B cell (primary cell): ENCODE data around the gene CTIF.

ENCODE experiments used
- EZH2 ChIP-seq: IDR thresholded peaks from 2 replicates; pipeline ENCODE4 v1.6.1; 2012; ENCODE audit warnings: borderline replicate concordance, low read depth, mild to moderate bottlenecking, moderate library complexity, low read length; ENCODE audit not compliant: insufficient read depth, poor library complexity, severe bottlenecking
- TF ChIP-seq, protein P1 (sequence below): fragments of 200-600 bp; IDR thresholded peaks from one replicate; pipeline ENCODE4 v1.8.0; 2022; ENCODE audit warnings: antibody characterized with exemption, mild to moderate bottlenecking

DNA sequence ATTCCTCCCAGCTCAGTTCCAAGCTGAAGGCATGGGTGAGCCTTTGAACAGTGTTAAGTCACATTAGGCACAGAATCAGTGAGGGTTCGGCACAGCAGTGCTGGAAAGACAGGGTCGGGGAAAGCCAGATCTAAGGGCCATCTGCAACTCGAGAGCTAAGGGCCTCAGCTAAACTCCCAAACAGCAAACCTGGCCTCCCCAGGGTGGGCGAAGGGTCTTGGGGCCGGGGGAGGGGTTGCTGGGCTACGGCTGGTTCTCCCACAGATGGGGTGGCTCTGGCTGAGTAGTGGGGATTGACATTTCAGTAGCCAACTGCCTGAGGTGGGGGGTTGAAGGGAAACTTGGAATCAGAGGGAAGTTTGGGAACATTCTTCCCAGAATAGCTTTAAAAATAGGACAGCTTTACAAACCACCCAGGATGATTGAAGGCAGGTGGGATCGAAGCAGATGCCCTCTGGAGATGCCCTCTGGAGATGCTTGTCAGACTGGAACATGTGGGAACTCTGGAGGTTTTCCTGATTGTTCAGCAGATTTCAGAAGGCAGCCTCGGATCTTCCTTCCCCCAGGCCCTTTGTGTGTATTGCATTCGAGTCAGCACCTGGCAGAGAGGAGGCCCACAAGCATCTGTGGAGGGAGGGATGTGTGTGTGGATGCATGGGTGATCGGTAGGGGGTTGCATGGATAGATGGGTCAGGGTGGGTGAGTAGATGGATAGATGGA is 255.6 kb downstream of the CTIF start:
- TF ChIP-seq, protein P1, sequence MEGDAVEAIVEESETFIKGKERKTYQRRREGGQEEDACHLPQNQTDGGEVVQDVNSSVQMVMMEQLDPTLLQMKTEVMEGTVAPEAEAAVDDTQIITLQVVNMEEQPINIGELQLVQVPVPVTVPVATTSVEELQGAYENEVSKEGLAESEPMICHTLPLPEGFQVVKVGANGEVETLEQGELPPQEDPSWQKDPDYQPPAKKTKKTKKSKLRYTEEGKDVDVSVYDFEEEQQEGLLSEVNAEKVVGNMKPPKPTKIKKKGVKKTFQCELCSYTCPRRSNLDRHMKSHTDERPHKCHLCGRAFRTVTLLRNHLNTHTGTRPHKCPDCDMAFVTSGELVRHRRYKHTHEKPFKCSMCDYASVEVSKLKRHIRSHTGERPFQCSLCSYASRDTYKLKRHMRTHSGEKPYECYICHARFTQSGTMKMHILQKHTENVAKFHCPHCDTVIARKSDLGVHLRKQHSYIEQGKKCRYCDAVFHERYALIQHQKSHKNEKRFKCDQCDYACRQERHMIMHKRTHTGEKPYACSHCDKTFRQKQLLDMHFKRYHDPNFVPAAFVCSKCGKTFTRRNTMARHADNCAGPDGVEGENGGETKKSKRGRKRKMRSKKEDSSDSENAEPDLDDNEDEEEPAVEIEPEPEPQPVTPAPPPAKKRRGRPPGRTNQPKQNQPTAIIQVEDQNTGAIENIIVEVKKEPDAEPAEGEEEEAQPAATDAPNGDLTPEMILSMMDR: no peak
- TF ChIP-seq EZH2: no peak
